HG03558 (cell line): ENCODE results near the gene TRPM5.

ENCODE experiments used
- ATAC-seq: cut with Tn5 transposase; IDR thresholded peaks from one replicate; pipeline ENCODE4 v1.9.1; 2021; ENCODE audit warnings: moderate number of reproducible peaks; ENCODE audit not compliant: unreplicated experiment; ENCODE audit errors: extremely low read depth

Gene TRPM5

DNA sequence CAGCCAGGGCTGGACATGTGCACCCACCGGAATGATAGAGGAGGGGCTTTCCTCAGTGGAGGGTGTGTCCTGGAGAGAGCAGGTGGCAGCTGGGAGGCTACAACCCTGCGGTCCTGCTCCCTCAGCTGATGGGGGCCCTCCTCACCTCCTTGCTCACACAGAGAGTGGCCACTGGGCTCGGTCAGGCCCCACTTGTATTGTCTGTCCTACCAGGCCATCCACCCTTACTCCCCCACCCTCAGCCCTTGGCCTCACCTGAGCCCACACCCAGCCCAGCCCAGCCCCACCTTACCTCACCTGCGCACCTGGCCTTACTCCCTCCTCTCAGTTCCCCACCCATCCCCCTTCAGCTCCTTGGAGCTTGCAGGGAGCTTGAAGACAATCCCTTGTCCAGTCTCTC, 3.1 kb downstream of the TRPM5 start:
- ATAC-seq: no peak

DNA sequence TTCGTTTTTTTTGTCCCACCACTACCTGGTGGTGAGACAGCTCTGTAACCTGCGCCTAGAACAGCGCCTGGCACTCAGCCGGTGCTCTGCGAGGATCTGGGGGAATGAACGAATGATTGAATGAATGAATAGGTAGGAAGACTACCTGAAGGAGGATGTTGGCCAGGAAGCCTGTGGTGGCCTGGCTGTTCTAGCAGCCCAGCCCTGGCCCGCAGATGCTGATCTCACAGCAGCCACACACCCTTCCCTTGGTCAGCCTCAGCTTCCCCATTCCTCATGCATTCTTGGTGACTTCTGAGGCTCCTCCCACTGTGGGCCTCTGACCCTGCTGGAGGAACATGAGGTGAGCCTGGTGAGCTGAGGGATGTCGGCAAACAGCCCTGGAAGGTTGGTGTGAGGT, 3.7 kb downstream of the TRPM5 start:
- no peak for ATAC-seq

DNA sequence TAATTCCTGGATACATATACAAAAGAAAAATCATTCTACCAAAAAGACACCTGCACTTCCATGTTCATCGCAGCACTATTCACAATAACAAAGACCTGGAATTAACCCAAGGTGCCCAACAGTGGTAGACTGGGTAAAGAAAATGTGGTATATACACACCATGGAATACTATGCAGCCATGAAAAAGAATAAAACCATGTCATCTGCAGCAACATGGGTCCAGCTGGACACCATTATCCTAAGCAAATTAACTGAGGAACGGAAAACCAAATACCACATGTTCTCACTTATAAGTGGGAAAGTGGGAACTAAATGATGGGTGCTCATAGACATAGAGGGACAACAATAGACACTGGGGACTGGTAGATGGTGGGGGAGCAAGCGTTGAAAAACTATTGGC, 4.5 kb downstream of the TRPM5 start:
- no peak for ATAC-seq

GRCh38 chr11:2437516-2437915, 6.8 kb downstream of the TRPM5 start:
- no peak for ATAC-seq

GRCh38 chr11:2436521-2437031, 7.7 kb downstream of the TRPM5 start:
- ATAC-seq: no peak

GRCh38 chr11:2436013-2436520, 8.2 kb downstream of the TRPM5 start:
- ATAC-seq: no peak

DNA sequence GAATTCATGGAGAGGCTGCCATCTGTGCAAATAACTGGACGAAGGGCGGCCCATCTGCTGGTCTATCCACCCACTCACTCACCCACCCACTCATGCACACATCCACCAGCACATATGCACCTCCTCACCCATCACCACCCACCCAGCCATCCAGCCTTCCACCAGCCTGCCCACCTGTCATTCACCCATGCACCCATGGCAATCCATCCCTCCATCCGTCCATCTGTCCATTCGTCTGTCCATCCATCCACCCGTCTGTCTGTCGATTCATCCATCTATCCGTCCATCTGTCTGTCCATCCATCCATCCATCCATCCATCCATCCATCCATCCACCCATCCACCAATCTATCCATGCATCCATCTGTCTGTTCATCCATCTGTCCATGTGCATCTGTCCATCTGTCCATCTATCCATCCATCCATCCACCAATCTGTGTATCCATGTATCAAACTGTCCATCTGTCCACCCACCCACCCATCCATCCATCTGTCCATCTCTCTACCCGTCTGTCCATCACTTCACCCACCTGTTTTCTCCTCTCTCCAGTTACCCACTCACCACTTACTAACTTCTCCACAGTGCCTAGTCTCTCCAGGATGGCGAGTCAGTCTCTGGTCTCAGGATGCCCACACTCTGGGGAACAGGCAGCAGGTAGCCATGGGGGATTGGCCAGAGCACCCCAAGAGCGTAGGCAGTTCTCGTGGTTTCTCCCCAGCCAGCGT, 8.9 kb downstream of the TRPM5 start:
- no peak for ATAC-seq

- no peak for ATAC-seq
Observed at GRCh38 chr11:2434506-2435255, 9.6 kb downstream of the TRPM5 start.

- no peak for ATAC-seq
Observed at GRCh38 chr11:2434008-2434407, 10.3 kb downstream of the TRPM5 start.

DNA sequence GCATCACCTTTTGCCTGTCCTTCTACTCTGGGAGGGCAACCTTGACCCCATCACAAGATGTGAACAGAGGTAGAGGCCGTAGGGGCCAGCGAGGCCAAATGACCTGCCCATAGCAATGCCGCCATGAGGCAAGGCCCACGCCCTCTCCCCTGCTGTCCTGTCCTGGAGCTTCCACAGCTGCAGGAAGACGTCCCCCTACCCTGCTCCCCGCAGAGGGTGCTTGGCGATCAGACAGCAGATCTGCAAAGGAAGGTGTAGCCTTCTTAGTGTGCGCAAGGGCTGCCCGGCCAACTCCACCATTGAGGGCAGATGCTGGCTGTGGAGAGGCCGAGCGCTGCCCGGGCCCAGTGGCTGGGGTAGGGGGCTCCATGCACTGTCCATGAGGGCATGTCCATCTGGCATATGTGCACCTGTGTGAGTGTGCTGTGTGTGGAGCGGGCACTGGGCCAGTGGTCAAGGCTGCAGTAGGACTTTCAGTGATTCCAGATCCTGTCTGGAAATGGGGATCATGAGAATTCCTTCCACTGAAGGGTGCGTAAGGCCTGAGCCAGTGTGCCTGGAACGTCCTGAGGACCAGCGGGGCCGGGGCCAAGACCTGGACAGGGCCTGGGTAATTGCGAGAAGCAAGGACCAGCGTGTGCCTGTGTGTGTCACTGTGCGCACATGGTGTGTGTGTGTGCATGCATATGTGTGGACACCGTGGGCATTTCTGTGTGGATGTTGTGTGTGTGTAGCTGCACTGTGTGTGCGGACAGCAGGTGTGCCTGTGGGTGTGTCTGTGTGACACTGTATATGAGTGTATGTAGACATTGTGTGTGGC, 11.0 kb downstream of the TRPM5 start:
- no peak for ATAC-seq

- ATAC-seq: no peak
Observed at GRCh38 chr11:2432628-2433071, 11.7 kb downstream of the TRPM5 start.

- no peak for ATAC-seq
Observed at GRCh38 chr11:2432171-2432621, 12.1 kb downstream of the TRPM5 start.

GRCh38 chr11:2431395-2431794, 12.9 kb downstream of the TRPM5 start:
- ATAC-seq: no peak

GRCh38 chr11:2428322-2428795, 16.0 kb downstream of the TRPM5 start:
- ATAC-seq: no peak

- no peak for ATAC-seq
Observed at GRCh38 chr11:2427721-2428321, 16.5 kb downstream of the TRPM5 start.

DNA sequence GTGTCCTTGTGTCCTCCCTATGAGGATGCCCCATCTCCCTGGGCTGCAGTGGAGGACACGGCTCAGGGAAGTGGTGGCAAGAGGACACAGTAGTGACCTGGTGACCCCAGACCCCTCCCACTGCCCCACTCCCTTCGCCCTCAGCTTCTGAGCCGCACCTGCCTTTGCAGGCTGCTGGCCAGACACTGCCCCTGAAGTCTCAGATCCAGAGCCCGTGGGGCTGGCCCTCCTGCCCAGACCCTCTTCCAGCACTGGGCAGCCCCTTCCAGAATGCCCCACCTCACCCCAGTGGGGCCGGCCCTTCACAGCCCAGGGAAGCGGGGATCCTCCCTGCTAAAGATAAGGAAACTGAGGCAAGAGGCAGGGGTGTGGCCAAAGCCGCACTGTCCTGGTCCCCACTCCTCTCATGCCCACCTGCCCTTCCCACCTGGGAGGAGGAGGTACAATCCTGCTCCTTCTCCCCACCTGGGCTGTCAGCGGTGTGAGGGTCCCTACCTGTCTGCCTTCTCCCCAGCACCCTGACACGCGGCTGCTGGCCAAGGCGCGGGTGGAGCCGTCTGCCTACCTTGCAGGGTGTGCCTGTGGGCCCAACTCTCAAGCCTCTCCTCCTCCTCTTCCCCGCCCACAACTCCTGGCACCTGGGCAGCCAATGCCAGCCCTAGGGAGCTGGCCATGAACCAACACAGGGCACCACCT, 17.3 kb downstream of the TRPM5 start:
- ATAC-seq: no peak

DNA sequence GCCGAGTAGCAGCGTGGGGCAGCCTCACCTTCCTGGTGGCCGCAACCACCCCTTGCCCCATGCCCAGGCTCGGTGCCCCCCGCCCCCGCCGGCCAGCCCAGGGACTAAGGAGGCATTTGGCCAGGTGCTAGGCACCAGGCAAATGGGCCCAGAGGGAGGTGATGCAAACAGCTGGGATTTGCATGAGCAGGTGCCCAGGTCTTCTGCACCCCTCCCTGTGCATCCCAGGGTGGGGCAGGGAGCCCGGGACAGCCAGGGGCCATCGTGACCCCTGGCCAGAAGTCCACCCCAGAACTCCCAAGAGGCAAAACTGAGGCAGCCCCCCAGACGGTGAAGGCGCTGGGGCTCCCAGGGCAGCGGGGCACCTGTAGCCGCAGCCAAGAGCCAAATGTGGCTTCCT, 18.1 kb downstream of the TRPM5 start:
- no peak for ATAC-seq

GRCh38 chr11:2425506-2425905, 18.8 kb downstream of the TRPM5 start:
- ATAC-seq: no peak

GRCh38 chr11:2424811-2425495, 19.4 kb downstream of the TRPM5 start:
- ATAC-seq: no peak
